HG03469 (cell line): Measurements from ENCODE around the gene GAS7.

Source experiments
- ATAC-seq: cut with Tn5 transposase; IDR thresholded peaks from one replicate; pipeline ENCODE4 v1.9.1; 2021; ENCODE audit warnings: mild to moderate bottlenecking, moderate library complexity, moderate number of reproducible peaks; ENCODE audit not compliant: unreplicated experiment

GAS7 gene

GRCh38 chr17:10198509-10199249 is at the start of gene GAS7:
TSS of gene GAS7 (minus strand) at chr17:10198606.
- ATAC-seq: no peak

GRCh38 chr17:10247810-10248209 is 49.4 kb upstream of the GAS7 start:
- no peak for ATAC-seq

- ATAC-seq: no peak
Measured at GRCh38 chr17:10243883-10244844, 45.8 kb upstream of the GAS7 start.

- ATAC-seq: no peak
Measured at GRCh38 chr17:10241781-10242180, 43.4 kb upstream of the GAS7 start.

GRCh38 chr17:10238661-10239060 is 40.3 kb upstream of the GAS7 start:
- ATAC-seq: no peak

- no peak for ATAC-seq
Measured at GRCh38 chr17:10234033-10234432, 35.6 kb upstream of the GAS7 start.

- ATAC-seq: no peak
Measured at GRCh38 chr17:10233161-10233560, 34.8 kb upstream of the GAS7 start.

DNA sequence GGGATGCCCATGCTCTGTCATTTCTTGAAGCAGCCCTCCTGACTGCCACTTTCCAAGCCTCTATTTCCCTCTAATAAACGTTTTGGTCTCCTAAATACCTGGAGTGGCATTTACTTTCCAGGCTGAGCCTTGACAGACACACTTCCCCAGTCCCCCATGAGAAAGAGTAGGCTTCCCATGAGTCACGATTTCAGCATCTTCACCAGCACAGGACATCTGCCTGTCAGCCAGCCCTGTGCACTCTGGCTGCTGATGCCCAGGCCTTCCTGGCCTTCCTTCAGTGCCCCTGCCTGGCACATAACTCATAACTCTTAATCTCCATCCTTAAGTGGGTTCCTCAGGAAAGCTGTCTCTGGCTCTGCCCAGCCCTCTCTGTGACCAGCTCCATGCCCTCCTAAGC is 30.8 kb upstream of the GAS7 start:
- ATAC-seq: no peak

GRCh38 chr17:10226930-10227695 is 28.7 kb upstream of the GAS7 start:
- no peak for ATAC-seq

DNA sequence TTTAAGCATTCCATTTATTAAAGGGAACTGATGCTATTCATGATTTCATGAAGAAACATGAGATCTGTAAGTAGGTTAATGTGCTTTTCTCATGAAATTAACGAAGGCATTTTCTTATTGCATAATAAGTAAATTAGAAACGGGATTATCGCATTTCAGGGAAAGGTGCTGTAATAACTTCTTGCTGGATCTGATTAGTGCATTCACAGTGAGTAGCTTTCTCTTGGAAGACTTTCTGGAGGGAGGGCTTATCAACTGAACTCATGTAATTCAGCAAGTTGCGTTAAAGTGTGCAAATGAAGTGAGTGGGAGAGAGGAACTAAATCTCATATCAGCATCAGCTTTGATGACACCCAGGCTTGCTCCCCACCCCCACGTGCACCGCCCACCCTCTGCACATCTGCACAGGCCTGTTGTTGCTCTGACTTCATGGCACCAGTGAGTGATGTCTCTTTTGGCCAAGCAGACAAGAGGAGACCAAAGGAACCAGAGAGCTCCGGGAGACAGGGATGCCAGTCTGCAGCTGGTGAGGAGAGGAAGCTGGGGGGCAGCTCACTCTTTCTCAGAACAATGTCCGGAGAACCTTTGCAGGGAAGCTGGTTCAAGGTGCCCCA is 26.3 kb upstream of the GAS7 start:
- no peak for ATAC-seq

GRCh38 chr17:10219193-10219592 is 20.8 kb upstream of the GAS7 start:
- ATAC-seq: no peak

GRCh38 chr17:10217916-10218315 is 19.5 kb upstream of the GAS7 start:
- ATAC-seq: no peak

DNA sequence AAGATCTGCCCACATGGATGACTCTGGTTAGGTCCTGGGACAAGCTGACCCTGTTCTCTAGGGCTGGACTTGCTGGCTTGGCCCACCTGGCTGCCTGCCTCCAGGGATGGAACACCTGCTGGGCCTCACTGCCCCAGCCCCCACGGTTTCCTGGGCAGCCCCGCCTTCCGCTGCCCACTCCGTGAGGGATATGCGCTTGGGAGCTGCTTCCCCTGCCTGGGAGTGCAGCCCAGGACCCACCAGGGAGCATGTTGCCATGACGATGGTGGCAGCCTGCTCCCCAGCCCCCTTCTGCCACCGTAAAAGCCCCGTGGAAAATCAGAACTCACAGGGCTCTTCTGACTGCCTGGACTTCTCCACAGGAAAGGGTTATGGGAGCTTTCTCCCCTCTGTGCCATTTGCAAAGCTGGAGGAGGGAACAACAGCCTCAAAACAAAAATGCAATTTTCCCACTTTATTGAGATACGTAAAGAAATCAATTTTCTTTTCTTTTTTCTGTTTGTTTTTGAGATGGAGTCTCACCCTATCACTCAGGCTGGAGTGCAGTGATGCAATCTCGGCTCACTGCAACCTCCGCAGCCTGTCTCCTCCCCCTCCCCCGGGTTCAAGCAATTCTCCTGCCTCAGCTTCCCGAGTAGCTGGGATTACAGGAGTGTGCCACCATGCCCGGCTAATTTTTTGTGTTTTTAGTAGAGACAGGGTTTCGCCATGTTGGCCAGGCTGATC is 18.0 kb upstream of the GAS7 start:
- no peak for ATAC-seq

- ATAC-seq: no peak
Measured at GRCh38 chr17:10215286-10215685, 16.9 kb upstream of the GAS7 start.

DNA sequence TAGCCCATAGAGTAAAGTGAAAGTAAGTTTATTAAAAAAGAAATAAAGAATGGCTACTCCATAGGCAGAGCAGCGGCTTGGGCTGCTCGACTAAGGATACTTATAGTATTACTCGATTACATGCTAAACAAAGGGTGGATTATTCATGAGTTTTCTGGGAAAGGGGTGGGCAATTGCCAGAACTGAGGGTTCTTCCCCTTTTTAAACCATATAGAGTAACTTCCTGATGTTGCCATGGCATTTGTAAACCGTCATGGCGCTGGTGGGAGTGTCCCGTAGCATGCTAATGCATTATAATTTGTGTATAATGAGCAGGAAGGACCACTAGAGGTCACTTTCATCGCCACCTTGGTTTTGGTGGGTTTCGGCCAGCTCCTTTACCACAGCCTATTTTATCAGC is 13.3 kb upstream of the GAS7 start:
- ATAC-seq: no peak

DNA sequence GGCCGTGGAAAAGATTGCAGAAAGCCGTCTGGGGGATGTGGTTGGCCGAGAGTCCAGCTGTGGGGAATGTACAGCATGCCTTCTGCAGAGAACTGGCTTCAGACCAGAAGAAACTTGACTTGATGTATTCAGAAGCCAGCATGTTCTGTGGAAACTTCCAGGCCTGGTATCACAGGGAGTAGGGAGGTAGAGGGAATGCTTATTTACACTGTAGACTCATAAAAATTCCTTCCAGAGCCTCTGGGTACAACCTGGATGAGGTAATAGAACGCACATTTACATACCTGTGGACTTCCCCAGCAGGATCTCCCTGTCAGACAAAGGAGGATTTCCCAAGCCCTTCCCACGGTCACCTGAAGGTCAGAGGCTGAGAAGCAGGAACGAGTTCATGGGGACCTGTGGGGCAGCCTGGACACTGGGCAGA is 11.8 kb upstream of the GAS7 start:
- no peak for ATAC-seq

GRCh38 chr17:10208604-10209193 is 10.3 kb upstream of the GAS7 start:
- no peak for ATAC-seq

GRCh38 chr17:10207153-10207552 is 8.7 kb upstream of the GAS7 start:
- ATAC-seq: no peak

- no peak for ATAC-seq
Measured at GRCh38 chr17:10205549-10206185, 7.3 kb upstream of the GAS7 start.
